Mammary epithelial cell (primary cell): ENCODE results near the gene CNRIP1.

Source experiments
- EZH2 ChIP-seq: IDR thresholded peaks from 2 replicates; pipeline ENCODE4 v1.6.1; 2012; ENCODE audit warnings: low read length, inconsistent platforms, borderline replicate concordance
- TF ChIP-seq, protein P1 (sequence below), 2 donors: IDR thresholded peaks in 1 of 2; conservative IDR thresholded peaks in 1 of 2; 2 replicates each; pipeline ENCODE4 v1.5.1; 2011 to 2012; ENCODE audit warnings: inconsistent platforms in 2 of 2, low read length in 2 of 2, mild to moderate bottlenecking in 2 of 2, control low read depth in 1 of 2, low read depth in 1 of 2; ENCODE audit not compliant: insufficient read depth in 1 of 2; ENCODE audit errors: extremely low read depth in 1 of 2

DNA sequence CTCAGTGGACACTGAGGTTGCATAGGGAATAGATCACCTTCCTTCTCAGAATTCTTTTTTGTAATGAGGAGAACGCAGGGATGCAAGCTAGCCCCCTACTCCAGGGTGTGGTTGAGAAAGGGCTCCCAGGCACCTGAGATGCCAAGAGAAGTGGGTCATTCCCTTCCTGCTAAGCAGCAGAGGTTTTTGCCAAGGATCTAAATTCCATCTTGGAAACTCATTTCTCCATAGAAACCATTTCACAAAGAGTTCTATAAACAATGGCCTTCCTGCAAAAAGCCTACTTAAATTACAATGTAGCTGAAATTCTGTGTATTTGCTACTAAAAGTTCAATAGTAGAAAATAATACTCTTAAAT, 63.7 kb downstream of the CNRIP1 start:
- TF ChIP-seq, protein P1, sequence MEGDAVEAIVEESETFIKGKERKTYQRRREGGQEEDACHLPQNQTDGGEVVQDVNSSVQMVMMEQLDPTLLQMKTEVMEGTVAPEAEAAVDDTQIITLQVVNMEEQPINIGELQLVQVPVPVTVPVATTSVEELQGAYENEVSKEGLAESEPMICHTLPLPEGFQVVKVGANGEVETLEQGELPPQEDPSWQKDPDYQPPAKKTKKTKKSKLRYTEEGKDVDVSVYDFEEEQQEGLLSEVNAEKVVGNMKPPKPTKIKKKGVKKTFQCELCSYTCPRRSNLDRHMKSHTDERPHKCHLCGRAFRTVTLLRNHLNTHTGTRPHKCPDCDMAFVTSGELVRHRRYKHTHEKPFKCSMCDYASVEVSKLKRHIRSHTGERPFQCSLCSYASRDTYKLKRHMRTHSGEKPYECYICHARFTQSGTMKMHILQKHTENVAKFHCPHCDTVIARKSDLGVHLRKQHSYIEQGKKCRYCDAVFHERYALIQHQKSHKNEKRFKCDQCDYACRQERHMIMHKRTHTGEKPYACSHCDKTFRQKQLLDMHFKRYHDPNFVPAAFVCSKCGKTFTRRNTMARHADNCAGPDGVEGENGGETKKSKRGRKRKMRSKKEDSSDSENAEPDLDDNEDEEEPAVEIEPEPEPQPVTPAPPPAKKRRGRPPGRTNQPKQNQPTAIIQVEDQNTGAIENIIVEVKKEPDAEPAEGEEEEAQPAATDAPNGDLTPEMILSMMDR (conservative IDR thresholded peaks at IDR 0.05 in 1 of 2, IDR thresholded peaks at IDR 0.05 in 1 of 2; ENCODE audit: extremely low read depth in 1 of 2, insufficient read depth in 1 of 2, low read depth in 1 of 2, low read length in 2 of 2) = no peak
- no peak for TF ChIP-seq EZH2
